ENCODE data around the gene LDAF1.
A peak's percentile ranks its signal among the peaks of the same experiment; 100 is the strongest.
"Not testable (repeated sequence)": the region's sequence is repeated elsewhere in the genome, so short reads cannot be mapped to it uniquely, and the experiment has no call there.

Gene LDAF1

DNA sequence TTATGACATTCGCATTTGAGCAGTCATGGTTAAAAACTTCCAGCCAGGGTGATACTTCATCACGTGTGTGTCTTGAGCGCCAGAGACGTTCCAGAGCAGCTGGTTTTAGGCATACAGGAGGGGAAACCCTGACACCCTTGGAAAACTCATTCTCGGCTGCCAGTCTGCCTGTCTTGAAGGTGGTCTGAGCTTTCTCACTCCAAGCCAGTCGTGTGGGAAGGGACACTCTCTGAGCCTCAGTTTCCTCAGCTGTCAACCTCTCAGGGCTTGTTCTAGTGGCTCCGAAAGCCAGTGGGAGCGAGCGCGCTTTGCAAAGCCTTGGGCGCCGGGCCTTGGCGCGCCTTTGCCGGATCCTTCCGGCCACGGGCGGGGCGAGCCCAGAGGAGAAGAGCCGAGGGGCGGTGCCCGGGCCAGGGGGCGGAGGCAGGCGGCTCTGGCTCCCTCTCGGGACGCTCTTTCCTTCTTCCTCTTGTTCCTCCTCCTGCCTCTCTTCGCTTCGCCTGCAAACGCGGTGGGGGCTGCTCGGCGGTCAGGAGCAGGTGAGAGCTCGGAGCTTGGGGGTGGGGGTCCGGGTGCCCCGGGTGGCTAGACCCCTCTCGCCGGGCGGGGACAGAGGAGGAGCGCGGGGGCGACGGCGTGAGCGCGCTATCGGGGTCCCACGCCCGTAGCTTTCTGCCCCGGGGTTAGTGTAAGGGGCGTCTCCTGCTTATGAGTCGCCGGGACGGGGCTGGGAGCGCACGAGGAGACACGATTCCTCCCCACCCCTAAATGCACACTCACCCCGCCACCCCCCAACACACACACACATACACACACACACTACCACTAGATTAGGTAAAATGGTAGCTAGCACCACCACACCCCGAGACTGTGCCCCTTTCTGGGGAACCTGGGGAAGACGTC is at the start of gene LDAF1:
Gene LDAF1, plus strand, starts transcription at position 467 of the 903 bp plus-strand sequence. CDS start 2,509 bp downstream, outside the sequence.
- H3K36me3 ChIP-seq (ENCODE audit: insufficient read depth, low read length): peaks cover 13% of the 10 kb centered on the region
- no peaks in the 10 kb centered on the region for H3K9me3 ChIP-seq (ENCODE audit: control insufficient read depth, insufficient read depth, low read length)
- peak within 1 kb of the TSS; percentile 77 for H3K9ac ChIP-seq (ENCODE audit: low read depth, low read length)
- no peaks in the 10 kb centered on the region; the same call in 1 of the 2 replicates for H3K4me1 ChIP-seq (ENCODE audit: insufficient read depth, low read length)

DNA sequence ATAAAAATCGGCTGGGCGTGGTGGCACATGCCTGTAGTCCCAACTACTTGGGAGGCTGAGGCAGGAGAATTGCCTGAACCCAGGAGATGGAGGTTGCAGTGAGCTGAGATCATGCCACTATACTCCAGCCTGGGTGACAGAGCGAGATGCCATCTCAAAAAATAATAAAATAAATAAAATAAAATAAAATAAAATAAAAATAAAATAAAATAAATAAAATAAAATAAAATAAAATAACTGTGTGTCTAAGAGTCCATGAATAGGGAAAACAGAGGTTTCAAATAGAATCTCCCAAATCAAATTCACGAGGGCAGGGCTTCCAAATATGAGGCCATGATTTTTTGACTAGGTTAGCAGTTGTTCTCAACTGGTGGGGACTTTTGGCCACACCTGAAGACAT is 42.9 kb upstream of the LDAF1 start:
- not testable (repeated sequence) for H3K9ac ChIP-seq (ENCODE audit: low read depth, low read length); H3K9me3 ChIP-seq (ENCODE audit: control insufficient read depth, insufficient read depth, low read length)

DNA sequence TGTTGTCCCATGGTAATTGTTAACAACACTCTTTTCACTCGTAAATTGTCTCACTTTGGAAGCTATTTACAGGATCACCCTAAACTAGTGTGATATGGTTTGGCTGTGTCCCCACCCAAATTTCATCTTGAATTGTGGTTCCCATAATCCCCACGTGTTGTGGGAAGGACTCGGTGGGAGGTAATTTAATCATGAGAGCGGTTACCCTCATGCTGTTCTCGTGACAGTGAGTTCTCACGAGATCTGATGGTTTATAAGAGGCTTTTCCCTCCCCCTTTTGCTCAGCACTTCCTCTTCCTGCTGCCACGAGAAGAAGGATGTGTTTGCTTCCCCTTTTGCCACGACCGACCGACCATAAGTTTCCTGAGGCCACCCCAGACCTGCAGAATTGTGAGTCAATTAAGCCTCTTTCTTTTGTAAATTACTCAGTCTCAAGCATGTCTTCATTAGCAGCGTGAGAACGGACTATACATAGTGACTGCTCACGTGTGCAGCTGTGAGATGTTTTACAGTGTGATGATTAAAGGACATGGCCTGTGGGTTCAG is 42.3 kb upstream of the LDAF1 start:
- Histone ChIP-seq H3K36me3 (ENCODE audit: insufficient read depth, low read length) (no peaks in the 10 kb centered on the region), H3K9me3 (ENCODE audit: control insufficient read depth, insufficient read depth, low read length) (no peaks in the 10 kb centered on the region), H3K9ac (ENCODE audit: low read depth, low read length) (no peak overlapping the region), H3K4me1 (ENCODE audit: insufficient read depth, low read length) (no peaks in the 10 kb centered on the region)

More for the DNA sequence above, 42.9 kb upstream of the LDAF1 start:
- H3K4me1 ChIP-seq (ENCODE audit: insufficient read depth, low read length); H3K36me3 ChIP-seq (ENCODE audit: insufficient read depth, low read length): not testable (repeated sequence)

DNA sequence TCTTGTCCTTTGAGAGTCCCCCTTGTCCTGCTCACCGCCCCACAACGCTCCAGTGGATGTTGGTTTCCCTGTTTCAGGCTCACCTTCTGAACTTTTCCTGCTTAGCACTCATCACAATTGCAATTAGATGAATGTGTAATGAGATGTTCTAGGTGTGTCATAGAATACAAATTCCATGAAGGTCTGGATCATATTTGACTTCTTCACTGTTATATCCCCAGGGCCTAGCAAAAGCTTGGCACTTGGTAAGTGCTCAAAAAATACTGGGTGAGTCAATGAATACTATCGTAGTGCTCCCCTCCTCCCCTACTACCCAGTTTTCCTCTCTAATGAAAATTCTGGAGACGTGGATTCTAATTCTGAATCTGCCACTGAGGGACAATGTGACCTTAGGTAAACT is 40.9 kb upstream of the LDAF1 start:
- Histone ChIP-seq H3K36me3 (ENCODE audit: insufficient read depth, low read length) (no peaks in the 10 kb centered on the region), H3K4me1 (ENCODE audit: insufficient read depth, low read length) (no peaks in the 10 kb centered on the region), H3K9ac (ENCODE audit: low read depth, low read length) (no peak overlapping the region), H3K9me3 (ENCODE audit: control insufficient read depth, insufficient read depth, low read length) (no peaks in the 10 kb centered on the region)

DNA sequence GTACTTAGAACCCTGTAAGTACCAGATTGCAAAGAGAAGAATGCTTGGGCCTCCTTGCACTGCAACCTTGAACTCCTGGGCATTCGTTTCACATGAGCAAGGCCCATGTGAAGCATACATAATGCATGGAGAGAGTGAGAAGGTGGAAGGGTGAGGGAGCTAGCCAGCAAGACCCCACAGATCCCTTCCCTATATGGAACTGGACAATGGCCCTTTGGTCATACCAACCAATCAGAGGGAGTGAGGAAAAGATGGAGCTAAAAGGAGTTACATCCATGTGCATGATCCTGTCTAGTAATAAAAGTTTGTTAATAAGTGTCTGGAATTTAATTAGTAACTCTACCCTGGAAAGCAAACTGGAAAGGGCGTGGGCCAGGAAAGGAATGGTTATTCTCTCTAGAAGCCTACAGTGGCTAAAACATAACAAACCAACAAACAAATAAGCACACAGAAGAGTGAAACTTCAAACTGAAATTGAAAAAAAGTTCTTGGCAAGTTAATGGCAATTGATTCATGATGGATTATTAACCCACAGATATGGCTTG is 37.4 kb upstream of the LDAF1 start:
- no peak overlapping the region for H3K9ac ChIP-seq (ENCODE audit: low read depth, low read length)
- 0 out of 2 replicates have a peak, but pooled peaks cover under 1% of the 10 kb centered on the region for H3K4me1 ChIP-seq (ENCODE audit: insufficient read depth, low read length)
- H3K9me3 ChIP-seq (ENCODE audit: control insufficient read depth, insufficient read depth, low read length): no peaks in the 10 kb centered on the region
- no peaks in the 10 kb centered on the region for H3K36me3 ChIP-seq (ENCODE audit: insufficient read depth, low read length)

DNA sequence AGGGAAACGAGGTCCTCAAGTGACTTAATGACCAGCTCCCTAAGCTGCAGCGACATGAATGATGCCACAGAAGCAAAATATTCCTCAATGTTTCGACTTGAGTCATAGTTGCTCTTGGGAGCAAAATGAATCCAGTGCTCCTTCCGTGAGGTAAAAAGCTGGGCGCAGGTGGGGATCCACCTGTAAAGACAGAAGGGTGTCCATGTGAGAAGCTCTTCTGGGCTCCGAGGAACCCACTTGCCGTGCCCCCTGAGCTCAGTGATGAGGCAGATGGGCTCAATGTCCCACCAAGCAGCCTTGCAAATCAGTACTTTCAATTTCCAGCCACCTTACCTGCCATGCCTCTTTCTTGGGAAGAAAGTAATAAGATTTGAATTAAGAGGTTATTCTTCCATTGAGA is 33.3 kb upstream of the LDAF1 start:
- Histone ChIP-seq H3K9me3 (ENCODE audit: control insufficient read depth, insufficient read depth, low read length) (no peaks in the 10 kb centered on the region), H3K9ac (ENCODE audit: low read depth, low read length) (no peak overlapping the region), H3K36me3 (ENCODE audit: insufficient read depth, low read length) (no peaks in the 10 kb centered on the region), H3K4me1 (ENCODE audit: insufficient read depth, low read length) (0 out of 2 replicates have a peak, but pooled peaks cover 10% of the 10 kb centered on the region)

DNA sequence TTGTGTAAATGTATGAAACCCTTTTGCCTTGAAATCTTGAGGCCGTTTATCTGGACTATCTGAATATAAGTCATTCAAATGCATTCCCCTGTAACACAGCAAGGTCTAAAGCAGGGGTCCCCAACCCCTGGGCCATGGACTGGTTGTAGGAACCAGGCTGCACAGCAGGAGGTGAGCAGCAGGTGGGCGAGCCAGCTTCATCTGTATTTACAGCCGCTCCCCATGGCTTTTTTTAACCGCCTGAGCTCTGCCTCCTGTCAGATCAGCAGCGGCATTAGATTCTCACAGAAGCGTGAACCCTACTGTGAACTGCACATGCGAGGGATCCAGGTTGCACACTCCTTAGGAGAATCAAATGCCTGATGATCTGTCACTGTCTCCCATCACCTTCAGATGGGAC is 32.0 kb upstream of the LDAF1 start:
- no peaks in the 10 kb centered on the region for H3K36me3 ChIP-seq (ENCODE audit: insufficient read depth, low read length)
- no peak overlapping the region for H3K9ac ChIP-seq (ENCODE audit: low read depth, low read length)
- peaks cover 13% of the 10 kb centered on the region; the same call in 1 of the 2 replicates for H3K4me1 ChIP-seq (ENCODE audit: insufficient read depth, low read length)
- H3K9me3 ChIP-seq (ENCODE audit: control insufficient read depth, insufficient read depth, low read length): no peaks in the 10 kb centered on the region

DNA sequence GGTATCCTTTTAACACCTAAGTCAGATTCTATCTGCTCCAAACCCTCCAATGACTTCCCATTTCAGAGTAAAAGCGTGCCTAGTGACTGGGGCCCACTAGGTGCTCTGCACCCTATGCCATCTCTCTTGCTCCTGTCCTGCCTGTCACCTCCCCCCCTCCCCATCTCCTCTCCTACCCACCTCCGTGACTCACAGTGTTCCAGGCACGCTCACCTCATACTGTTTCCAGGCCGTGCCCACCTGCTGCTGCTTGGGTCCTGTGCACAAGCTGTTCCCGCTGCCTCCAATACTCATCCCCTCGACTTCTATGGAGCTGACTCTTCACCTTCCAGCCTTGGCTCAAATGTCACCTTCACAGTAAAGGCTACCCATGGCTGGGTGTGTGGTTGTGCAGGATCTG is 29.5 kb upstream of the LDAF1 start:
- Histone ChIP-seq H3K9me3 (ENCODE audit: control insufficient read depth, insufficient read depth, low read length) (no peaks in the 10 kb centered on the region), H3K36me3 (ENCODE audit: insufficient read depth, low read length) (no peaks in the 10 kb centered on the region), H3K9ac (ENCODE audit: low read depth, low read length) (no peak overlapping the region), H3K4me1 (ENCODE audit: insufficient read depth, low read length) (peaks cover 13% of the 10 kb centered on the region; the same call in 1 of the 2 replicates)

DNA sequence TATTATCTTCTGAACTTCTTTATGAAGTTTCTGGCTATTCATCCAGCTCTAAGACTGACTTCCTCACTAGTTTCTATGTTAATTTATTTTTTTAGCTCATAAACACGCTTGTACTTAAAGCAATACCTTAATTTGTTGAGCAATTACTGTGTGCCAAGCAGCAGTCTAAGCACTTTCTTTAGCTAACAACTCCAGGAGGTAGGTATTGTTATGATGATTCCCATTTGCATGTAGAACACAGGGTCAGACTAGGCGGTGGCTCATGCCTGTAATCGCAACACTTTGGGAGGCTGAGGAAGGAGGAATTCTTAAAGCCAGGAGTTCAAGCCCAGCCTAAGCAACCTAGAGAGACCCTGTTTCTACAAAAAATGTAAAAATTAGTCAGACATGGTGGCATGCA is 27.7 kb upstream of the LDAF1 start:
- Histone ChIP-seq H3K9me3 (ENCODE audit: control insufficient read depth, insufficient read depth, low read length) (no peaks in the 10 kb centered on the region), H3K4me1 (ENCODE audit: insufficient read depth, low read length) (peaks cover 13% of the 10 kb centered on the region; the same call in 1 of the 2 replicates), H3K36me3 (ENCODE audit: insufficient read depth, low read length) (no peaks in the 10 kb centered on the region), H3K9ac (ENCODE audit: low read depth, low read length) (no peak overlapping the region)

DNA sequence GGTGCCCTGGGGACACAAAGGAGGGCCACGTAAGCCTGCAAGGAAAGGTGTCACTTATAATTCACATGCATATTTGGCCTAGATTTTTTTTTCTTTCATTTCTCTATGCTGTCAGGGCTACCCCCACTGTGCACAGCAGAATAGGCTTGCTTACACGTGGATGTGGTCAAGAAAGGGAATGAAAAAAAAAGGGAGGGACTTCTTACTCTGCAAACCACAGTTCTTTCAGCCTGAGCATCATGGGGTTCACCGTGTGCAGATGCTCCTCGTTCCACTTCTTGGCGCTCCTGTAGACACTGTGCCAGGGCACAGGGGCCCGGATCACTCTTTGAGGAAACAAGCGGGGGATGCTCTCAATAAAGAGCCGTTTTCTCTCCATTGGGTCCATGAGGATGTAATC is 24.4 kb upstream of the LDAF1 start:
- peaks cover 3% of the 10 kb centered on the region; the same call in 1 of the 2 replicates for H3K4me1 ChIP-seq (ENCODE audit: insufficient read depth, low read length)
- H3K36me3 ChIP-seq (ENCODE audit: insufficient read depth, low read length): no peaks in the 10 kb centered on the region
- no peak overlapping the region for H3K9ac ChIP-seq (ENCODE audit: low read depth, low read length)
- H3K9me3 ChIP-seq (ENCODE audit: control insufficient read depth, insufficient read depth, low read length): no peaks in the 10 kb centered on the region

DNA sequence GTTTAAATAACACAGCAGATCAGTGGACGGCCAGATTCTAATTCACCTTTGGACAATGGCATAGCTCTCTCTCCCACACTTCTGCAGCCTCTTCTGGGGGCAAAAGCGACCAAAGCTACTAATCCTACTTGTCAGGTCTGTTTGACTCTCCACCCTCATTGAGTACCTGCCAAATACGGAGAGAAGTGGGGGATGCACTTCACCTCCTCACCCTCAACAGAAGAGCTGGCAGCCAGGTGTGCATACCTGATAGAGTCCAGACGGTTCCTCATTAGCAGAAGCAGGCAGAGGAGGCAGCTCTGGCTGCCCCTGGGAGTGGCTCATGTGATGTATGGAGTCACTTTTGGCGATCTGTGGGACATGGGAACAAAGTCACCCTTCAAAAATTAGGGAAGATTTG is 12.7 kb upstream of the LDAF1 start:
- Histone ChIP-seq H3K36me3 (ENCODE audit: insufficient read depth, low read length) (no peaks in the 10 kb centered on the region), H3K9ac (ENCODE audit: low read depth, low read length) (no peak overlapping the region), H3K4me1 (ENCODE audit: insufficient read depth, low read length) (no peaks in the 10 kb centered on the region), H3K9me3 (ENCODE audit: control insufficient read depth, insufficient read depth, low read length) (no peaks in the 10 kb centered on the region)

DNA sequence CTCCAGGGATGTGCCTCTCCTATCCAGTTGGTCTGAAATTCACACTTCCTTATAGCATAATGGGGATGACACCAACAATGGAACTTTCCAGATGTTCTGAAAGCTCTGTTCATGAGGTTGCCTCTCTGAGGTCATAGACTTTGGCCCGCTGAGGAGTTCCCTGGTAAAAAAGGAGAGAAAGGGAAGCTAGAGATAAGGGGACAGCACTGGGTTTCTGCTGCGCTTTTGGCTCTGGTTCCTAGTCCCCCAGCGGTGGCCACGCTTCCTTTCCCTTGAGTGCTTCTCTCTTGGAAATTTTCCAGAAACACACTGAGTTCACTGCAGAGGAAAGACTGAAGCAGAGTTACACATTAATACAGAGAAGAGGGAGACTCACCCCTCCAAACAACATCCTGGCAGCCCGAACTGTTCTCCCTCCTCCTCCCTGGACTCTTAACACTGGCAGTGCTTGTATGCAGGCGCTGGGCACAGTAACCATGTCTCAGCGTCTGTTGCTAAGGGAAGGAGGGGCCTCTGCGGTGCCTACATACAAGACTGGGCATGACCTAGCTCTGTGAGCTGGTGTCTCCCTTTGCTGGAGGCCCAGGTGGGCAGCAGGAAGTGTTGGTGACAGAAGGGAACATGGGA is 8.0 kb upstream of the LDAF1 start, which contains the start of gene DNAH3:
Gene DNAH3, minus strand, starts transcription at position 472 of the 627 bp plus-strand sequence. CDS start 527 bp downstream, outside the sequence.
- no peaks in the 10 kb centered on the region for H3K9me3 ChIP-seq (ENCODE audit: control insufficient read depth, insufficient read depth, low read length)
- H3K36me3 ChIP-seq (ENCODE audit: insufficient read depth, low read length): no peaks in the 10 kb centered on the region
- H3K9ac ChIP-seq (ENCODE audit: low read depth, low read length): no peak within 1 kb of the TSS
- H3K4me1 ChIP-seq (ENCODE audit: insufficient read depth, low read length): no peaks in the 10 kb centered on the region

DNA sequence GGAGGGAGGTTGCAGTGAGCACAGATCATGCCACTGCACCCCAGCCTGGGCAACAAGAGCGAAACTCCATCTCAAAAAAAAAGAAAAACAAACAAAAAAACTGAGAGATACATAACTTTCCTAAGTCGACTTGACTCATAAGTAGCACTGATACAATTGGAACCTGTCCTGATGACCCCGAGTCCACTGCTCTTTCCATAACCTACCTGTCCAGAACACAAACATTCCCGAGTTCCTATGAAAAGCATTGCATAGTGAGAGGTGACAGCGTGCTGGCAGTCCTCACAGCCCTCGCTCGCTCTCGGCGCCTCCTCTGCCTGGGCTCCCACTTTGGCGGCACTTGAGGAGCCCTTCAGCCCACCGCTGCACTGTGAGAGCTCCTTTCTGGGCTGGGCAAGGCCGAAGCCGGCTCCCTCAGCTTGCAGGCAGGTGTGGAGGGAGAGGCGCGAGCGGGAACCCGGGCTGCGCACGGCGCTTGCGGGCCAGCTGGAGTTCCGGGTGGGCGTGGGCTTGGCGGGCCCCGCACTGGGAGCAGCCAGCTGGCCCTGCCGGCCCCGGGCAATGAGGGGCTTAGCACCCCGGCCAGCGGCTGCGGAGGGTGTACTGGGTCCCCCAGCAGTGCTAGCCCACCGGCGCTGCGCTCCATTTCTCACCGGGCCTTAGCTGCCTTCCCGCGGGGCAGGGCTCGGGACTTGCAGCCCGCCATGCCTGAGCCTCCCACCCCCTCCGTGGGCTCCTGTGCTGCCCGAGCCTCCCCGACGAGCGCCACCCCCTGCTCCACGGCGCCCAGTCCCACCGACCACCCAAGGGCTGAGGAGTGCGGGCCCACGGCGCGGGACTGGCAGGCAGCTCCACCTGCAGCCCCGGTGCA is 6.1 kb upstream of the LDAF1 start:
- H3K4me1 ChIP-seq (ENCODE audit: insufficient read depth, low read length); H3K36me3 ChIP-seq (ENCODE audit: insufficient read depth, low read length); H3K9me3 ChIP-seq (ENCODE audit: control insufficient read depth, insufficient read depth, low read length): not testable (repeated sequence)
- peak overlapping the region; percentile 31; the same call in 1 of the 2 replicates for H3K9ac ChIP-seq (ENCODE audit: low read depth, low read length)

All from ES-I3 (cell line).